Mesothelial cell of epicardium (in vitro differentiated cells): ENCODE data around the gene CSDE1. TPM values are rescaled to one million over a fixed set of nuclear protein-coding genes. Genes with fewer than 3 reads are reported as not detected.

Experiments used
- DNase-seq, 2 experiments: peaks; one replicate each; pipeline ENCODE4 v3.0.0; 2021; ENCODE audit warnings: low spot score in 2 of 2; ENCODE audit not compliant: unreplicated experiment in 2 of 2
- H3K27ac Mint-ChIP-seq: 2 replicates; pipeline ENCODE4 v1.8.0; 2021; ENCODE audit warnings: mixed read lengths
- H3K27me3 Mint-ChIP-seq: 2 replicates; pipeline ENCODE4 v1.8.0; 2021; ENCODE audit warnings: low read depth, mixed read lengths
- H3K36me3 Mint-ChIP-seq: 2 replicates; pipeline ENCODE4 v1.8.0; 2021; ENCODE audit warnings: mixed read lengths
- H3K4me1 Mint-ChIP-seq: 2 replicates; pipeline ENCODE4 v1.8.0; 2021; ENCODE audit warnings: mixed read lengths
- H3K4me3 Mint-ChIP-seq: 2 replicates; pipeline ENCODE4 v1.8.0; 2021; ENCODE audit warnings: mild to moderate bottlenecking, moderate library complexity, mixed read lengths
- H3K9me3 Mint-ChIP-seq: 2 replicates; pipeline ENCODE4 v1.8.0; 2021; ENCODE audit warnings: mixed read lengths
- total RNA-seq: library from RNA; stranded (reverse); gene quantifications from 3 replicates; pipeline ENCODE4 v1.2.1, GENCODE V29; 2021
- TF ChIP-seq, protein P1 (sequence below): fragments of 200-600 bp; sonication (generic); IDR thresholded peaks from one replicate; pipeline ENCODE4 v1.5.0; 2021; ENCODE audit warnings: antibody characterized with exemption; ENCODE audit not compliant: unreplicated experiment

Gene CSDE1
- total RNA-seq, 1 donor from 2014 or later, result 524 TPM

DNA sequence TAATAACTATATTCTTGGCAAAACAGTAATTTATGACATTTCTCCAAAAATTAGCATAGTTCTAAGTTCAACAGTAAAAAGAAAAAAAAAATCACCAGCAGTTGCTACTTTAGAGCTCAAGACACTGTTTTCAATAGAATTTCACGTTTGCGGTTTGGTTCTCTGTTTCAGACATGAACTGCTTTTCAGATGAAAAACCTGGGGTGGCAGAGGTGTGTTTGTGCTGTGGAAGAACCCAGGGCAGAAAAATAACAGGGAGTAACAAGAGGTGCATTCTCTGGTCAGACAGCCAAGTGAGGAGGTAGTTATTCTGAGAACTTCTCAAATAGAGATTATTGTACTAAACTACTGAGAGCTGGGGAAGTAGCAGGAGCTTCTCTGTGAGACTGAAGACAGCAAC lies 50.2 kb downstream of the CSDE1 start:
- H3K4me3 Mint-ChIP-seq, result no peak overlapping the region
- no peak overlapping the region for H3K27ac Mint-ChIP-seq
- DNase-seq, result no peak
- H3K9me3 Mint-ChIP-seq, result no peaks in the 10 kb centered on the region
- H3K4me1 Mint-ChIP-seq, result no peaks in the 10 kb centered on the region
- TF ChIP-seq, protein P1, sequence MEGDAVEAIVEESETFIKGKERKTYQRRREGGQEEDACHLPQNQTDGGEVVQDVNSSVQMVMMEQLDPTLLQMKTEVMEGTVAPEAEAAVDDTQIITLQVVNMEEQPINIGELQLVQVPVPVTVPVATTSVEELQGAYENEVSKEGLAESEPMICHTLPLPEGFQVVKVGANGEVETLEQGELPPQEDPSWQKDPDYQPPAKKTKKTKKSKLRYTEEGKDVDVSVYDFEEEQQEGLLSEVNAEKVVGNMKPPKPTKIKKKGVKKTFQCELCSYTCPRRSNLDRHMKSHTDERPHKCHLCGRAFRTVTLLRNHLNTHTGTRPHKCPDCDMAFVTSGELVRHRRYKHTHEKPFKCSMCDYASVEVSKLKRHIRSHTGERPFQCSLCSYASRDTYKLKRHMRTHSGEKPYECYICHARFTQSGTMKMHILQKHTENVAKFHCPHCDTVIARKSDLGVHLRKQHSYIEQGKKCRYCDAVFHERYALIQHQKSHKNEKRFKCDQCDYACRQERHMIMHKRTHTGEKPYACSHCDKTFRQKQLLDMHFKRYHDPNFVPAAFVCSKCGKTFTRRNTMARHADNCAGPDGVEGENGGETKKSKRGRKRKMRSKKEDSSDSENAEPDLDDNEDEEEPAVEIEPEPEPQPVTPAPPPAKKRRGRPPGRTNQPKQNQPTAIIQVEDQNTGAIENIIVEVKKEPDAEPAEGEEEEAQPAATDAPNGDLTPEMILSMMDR, result no peak
- peaks cover 21% of the 10 kb centered on the region for H3K36me3 Mint-ChIP-seq
- H3K27me3 Mint-ChIP-seq, result no peaks in the 10 kb centered on the region

DNA sequence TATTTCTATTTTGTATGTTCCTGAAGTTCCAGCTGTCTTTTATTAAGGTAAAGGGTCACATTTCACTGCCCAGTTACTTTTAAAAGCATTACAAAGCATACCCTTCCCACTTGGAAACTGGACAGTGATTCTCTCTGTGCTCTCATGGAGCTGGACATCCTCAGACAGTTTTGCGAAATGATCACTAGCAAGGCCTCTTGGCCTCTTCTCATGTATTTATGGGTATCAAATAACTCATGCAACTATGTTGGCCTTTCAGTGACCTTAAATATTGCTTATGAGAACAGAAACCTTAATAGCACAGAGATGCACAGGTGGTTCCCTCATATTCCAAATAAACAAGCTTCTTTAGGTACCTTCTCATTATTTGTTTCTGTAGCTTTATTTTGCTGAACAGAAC lies 54.5 kb downstream of the CSDE1 start:
- DNase-seq, result no peak
- Mint-ChIP-seq H3K27me3 (peaks cover 11% of the 10 kb centered on the region), H3K27ac (no peak overlapping the region), H3K9me3 (no peaks in the 10 kb centered on the region), H3K36me3 (peaks cover 10% of the 10 kb centered on the region), H3K4me1 (no peaks in the 10 kb centered on the region), H3K4me3 (no peak overlapping the region)
- TF ChIP-seq, protein P1, result no peak

DNA sequence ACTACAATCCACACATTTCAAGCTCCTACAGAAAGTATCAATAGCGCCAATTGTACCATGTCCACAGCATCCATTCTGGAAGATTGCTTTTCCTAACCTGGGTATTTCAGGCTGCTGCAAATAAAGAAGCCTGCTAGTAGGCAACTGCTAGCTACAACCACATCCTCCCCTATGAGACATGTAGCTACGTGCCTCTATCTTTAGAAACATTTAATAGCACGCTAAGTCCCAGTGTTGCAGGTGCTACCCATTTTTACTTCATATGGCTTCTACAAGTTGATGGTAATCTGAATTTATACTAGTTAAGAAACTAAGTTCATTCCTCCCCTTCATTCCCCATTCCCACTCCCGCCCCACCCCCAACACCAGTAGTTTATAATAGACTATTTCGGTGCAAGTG lies 55.0 kb downstream of the CSDE1 start:
- H3K27ac Mint-ChIP-seq, result no peak overlapping the region
- H3K9me3 Mint-ChIP-seq, result no peaks in the 10 kb centered on the region
- no peak overlapping the region for H3K4me3 Mint-ChIP-seq
- DNase-seq, result no peak
- TF ChIP-seq, protein P1, result no peak
- no peaks in the 10 kb centered on the region for H3K4me1 Mint-ChIP-seq
- H3K36me3 Mint-ChIP-seq, result peaks cover 9% of the 10 kb centered on the region
- peaks cover 12% of the 10 kb centered on the region for H3K27me3 Mint-ChIP-seq

DNA sequence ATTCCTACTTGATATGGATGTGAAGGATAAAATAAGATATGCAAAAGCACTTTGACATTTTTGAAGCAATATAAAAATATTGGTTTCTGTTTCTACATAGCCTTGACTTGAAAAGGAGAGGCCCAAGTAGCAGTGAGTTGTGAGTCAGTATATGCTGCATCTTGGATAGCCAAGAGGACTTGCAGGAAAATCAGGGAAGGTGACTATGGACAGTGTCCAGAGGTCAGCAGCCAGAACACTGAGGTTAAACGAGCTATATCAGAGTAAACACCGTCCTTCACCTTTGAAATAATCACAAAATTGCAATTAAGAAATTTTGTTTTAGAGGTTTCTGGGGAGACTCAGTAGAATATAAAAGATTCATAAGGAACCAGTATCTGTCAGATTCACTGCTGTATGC lies 55.9 kb downstream of the CSDE1 start:
- Mint-ChIP-seq H3K4me1 (no peaks in the 10 kb centered on the region), H3K9me3 (no peaks in the 10 kb centered on the region), H3K27ac (no peak overlapping the region), H3K27me3 (peaks cover 14% of the 10 kb centered on the region), H3K4me3 (no peak overlapping the region), H3K36me3 (peaks cover 1% of the 10 kb centered on the region)
- DNase-seq, result no peak
- TF ChIP-seq, protein P1, result no peak

DNA sequence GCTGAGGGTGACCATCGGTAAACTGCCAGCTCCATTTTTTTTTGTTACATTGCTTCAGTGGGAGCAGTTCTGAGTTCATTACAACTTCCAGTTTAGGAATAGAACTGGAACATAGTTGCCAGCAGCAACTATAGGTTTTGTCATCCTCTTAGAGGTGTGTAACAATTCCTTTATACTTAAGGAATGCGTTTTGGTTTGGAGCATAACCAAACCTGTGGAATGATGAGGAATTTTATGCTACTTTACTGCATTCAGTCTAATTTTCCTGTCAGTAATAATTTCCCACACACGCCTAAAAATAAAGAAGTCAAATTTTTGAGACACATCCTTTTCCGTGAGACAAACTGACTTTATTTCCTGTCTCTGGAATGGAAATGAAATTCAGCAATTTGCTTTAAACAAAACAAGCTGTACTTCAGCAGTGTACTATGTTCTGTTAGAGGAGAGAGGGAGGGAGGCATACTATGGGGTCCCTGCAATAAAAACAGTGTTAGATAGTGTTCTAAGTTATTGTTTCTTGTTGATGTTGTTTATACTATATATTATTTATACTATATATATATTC lies 57.7 kb downstream of the CSDE1 start:
- Mint-ChIP-seq H3K27me3 (peaks cover 21% of the 10 kb centered on the region), H3K27ac (no peak overlapping the region), H3K36me3 (no peaks in the 10 kb centered on the region), H3K9me3 (no peaks in the 10 kb centered on the region), H3K4me1 (peaks cover 8% of the 10 kb centered on the region), H3K4me3 (no peak overlapping the region)
- no peak for DNase-seq
- TF ChIP-seq, protein P1, result no peak

DNA sequence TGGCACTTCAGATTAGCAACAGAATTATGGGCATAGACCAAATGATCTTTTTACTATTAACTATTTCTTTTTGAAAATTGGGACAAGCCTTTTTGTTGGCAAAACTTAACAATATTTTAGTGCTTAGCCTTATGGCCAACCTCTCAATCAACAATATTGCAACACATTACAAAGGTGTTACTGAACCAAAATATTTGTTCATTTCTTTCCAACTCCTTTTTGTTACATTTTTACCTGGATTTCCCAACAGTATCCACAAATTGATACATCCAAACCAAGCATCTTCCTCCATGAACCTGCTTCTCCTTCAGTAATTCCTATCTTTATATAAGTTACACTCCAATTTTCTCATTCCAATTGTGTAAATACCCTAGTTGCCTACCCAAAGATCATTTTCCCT lies 61.0 kb downstream of the CSDE1 start:
- no peak overlapping the region for H3K4me3 Mint-ChIP-seq
- peaks cover 22% of the 10 kb centered on the region for H3K27me3 Mint-ChIP-seq
- no peaks in the 10 kb centered on the region for H3K9me3 Mint-ChIP-seq
- DNase-seq, result no peak
- H3K27ac Mint-ChIP-seq, result no peak overlapping the region
- peaks cover 8% of the 10 kb centered on the region for H3K4me1 Mint-ChIP-seq
- TF ChIP-seq, protein P1, result no peak
- H3K36me3 Mint-ChIP-seq, result no peaks in the 10 kb centered on the region
